AG04450 (cell line): ENCODE results near the gene TLNRD1. TPM values are rescaled to one million over a fixed set of nuclear protein-coding genes. Genes with fewer than 3 reads are reported as not detected.
A peak's percentile ranks its signal among the peaks of the same experiment; 100 is the strongest.

Experiments
- CTCF ChIA-PET: fragments of 300-600, 350-600 bp; formaldehyde crosslinking; extraction: SDS; loops from one replicate; lab custom pipeline; 2022; ENCODE audit warnings: antibody characterized with exemption, inconsistent platforms; lab: Charles Lee
- POLR2A ChIA-PET: fragments of 350-600 bp; formaldehyde crosslinking; extraction: SDS; loops from one replicate; lab custom pipeline; 2021; ENCODE audit warnings: antibody characterized with exemption, inconsistent platforms; lab: Yijun Ruan, JAX
- DNase-seq: peaks from one replicate; pipeline ENCODE4 v3.0.0-alpha.2; 2011; ENCODE audit warnings: low read depth, low spot score
- H3K27ac ChIP-seq: one replicate; pipeline ENCODE4 v1.5.1; 2012; ENCODE audit warnings: low read depth, low read length, control low read depth
- H3K27me3 ChIP-seq: one replicate; pipeline ENCODE4 v1.6.0; 2012; ENCODE audit warnings: low read length; ENCODE audit not compliant: control insufficient read depth, insufficient read depth
- H3K4me3 ChIP-seq: 2 replicates; pipeline ENCODE4 v1.5.1; 2011; ENCODE audit warnings: mild to moderate bottlenecking, low read depth, low read length, control low read depth
- H3K9me3 ChIP-seq: 2 replicates; pipeline ENCODE4 v1.5.1; 2012; ENCODE audit warnings: low read length; ENCODE audit not compliant: control insufficient read depth, insufficient read depth
- CTCF ChIP-seq: IDR thresholded peaks from 2 replicates; pipeline ENCODE4 v1.5.1; 2011; ENCODE audit warnings: low read depth, low read length, control low read depth, inconsistent platforms
- polyA plus RNA-seq: library from polyadenylated mRNA; depleted of rRNA; stranded (reverse); fragments of >200 nt; gene quantifications from 2 replicates; pipeline ENCODE4 v1.2.3, GENCODE V29; 2011

Gene TLNRD1
- polyA plus RNA-seq, 1 experiment, result 3.5 TPM

DNA sequence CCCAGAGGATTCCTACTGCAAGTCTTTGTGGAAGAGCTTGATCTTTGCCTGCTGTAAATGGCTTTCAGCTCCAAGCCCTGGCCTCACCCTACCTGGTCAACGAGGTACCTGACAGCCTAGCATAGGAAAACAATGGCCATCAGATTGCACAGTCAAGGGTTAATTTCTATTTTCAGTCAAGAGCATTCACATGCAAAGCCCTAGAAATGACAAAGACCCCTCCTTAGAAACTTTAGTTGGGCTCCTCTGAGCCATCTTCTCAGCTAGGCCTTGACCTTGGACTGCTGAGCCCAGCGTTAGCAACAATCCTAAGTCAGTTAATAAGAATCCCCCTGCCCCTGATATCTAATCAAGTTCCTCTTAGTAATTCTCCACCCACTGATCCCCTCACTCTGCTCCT is 29.6 kb upstream of the TLNRD1 start:
- TF ChIP-seq CTCF, result no peak
- Histone ChIP-seq H3K27ac (no peak overlapping the region), H3K4me3 (no peak overlapping the region), H3K27me3 (no peaks in the 10 kb centered on the region), H3K9me3 (no peaks in the 10 kb centered on the region)
- CTCF ChIA-PET, result interaction anchor here (0.8 to 5.6 kb wide), 8 partner anchors 11 to 404 kb away, joined by 3 to 51 read pairs (median 12); partner anchors contain the start of gene CEMIP
- POLR2A ChIA-PET, result interaction anchor here (2.1 kb wide), 1 partner anchor 191 kb away, joined by 8 read pairs; no protein-coding TSS in a partner anchor
- DNase-seq, result no peak

DNA sequence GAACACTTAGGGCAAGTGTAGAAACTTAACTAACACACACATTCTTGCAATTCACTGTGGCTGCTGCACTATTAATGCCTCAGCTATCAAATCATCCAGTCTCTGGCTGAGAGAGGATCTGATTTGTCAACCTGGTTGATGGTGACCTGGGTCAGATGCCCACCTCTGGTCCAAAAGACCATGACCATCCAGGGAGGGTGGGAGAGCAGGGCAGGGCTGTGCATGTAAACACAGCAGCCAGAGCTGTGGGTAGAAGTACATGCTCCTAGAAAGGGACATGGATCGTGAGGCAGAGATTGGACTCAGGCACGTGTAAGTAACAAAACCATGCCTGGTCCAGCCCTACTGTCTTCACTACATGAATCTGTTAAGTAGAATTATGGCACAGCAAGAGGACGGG is 28.4 kb upstream of the TLNRD1 start:
- H3K4me3 ChIP-seq, result no peak overlapping the region
- DNase-seq, result no peak
- TF ChIP-seq CTCF, result no peak
- H3K9me3 ChIP-seq, result no peaks in the 10 kb centered on the region
- POLR2A ChIA-PET, result no interaction called here
- no peak overlapping the region for H3K27ac ChIP-seq
- H3K27me3 ChIP-seq, result no peaks in the 10 kb centered on the region
- CTCF ChIA-PET, result interaction anchor here (1.1 to 5.6 kb wide), 2 partner anchors 192 to 404 kb away, joined by 3 to 51 read pairs; partner anchors contain the start of gene CEMIP

DNA sequence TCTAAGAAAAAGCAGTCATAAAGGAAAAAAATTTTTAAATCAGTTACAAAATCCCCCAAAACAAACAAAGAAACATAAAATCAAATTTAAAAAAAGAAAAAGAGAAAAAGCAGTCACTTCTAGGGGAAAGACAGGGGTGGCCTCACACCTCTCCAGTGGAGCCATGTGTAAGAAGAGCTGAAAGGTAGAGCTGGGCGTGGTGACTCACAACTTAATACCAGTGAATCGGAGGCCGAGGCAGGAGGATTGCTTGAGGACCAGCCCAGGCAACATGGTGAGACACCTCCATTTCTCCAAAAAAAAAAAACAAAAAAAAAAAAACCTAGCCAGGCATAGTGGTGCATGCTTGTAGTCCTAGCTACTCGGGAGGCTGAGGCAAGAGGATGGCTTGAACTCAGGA is 25.8 kb upstream of the TLNRD1 start:
- ChIA-PET POLR2A (no interaction called here), CTCF (interaction anchor here (0.7 to 4.2 kb wide), 3 partner anchors 195 to 839 kb away, joined by 3 to 45 read pairs (median 7); partner anchors contain the start of gene CEMIP)
- H3K4me3 ChIP-seq, result no peak overlapping the region
- DNase-seq, result no peak
- H3K27ac ChIP-seq, result no peak overlapping the region
- H3K27me3 ChIP-seq, result no peaks in the 10 kb centered on the region
- H3K9me3 ChIP-seq, result no peaks in the 10 kb centered on the region
- no peak for TF ChIP-seq CTCF

GRCh38 chr15:80976851-80977250 is 23.9 kb upstream of the TLNRD1 start:
- ChIA-PET CTCF (interaction anchor here (0.6 to 4.2 kb wide), 6 partner anchors 8 to 293 kb away, joined by 3 to 45 read pairs (median 6); no protein-coding TSS in a partner anchor), POLR2A (no interaction called here)
- Histone ChIP-seq H3K4me3 (no peak overlapping the region), H3K9me3 (no peaks in the 10 kb centered on the region), H3K27me3 (no peaks in the 10 kb centered on the region), H3K27ac (no peak overlapping the region)
- no peak for TF ChIP-seq CTCF
- no peak for DNase-seq

- TF ChIP-seq CTCF, result peak; percentile 47
- Histone ChIP-seq H3K4me3 (no peak overlapping the region), H3K27me3 (no peaks in the 10 kb centered on the region), H3K9me3 (no peaks in the 10 kb centered on the region), H3K27ac (no peak overlapping the region)
- DNase-seq, result no peak
- ChIA-PET CTCF (interaction anchor here (0.6 to 4.2 kb wide), 7 partner anchors 8 to 288 kb away, joined by 3 to 45 read pairs (median 6); partner anchors contain the start of gene CEMIP), POLR2A (no interaction called here)
These were observed 23.1 kb upstream of the TLNRD1 start for GRCh38 chr15:80977627-80978036.
